Suprapubic skin (tissue), 4 donors: ENCODE results near the gene MYZAP.

Experiments
- EP300 ChIP-seq: sonication (generic); formaldehyde crosslinking; IDR thresholded peaks from one replicate; pipeline ENCODE4 v1.6.1; 2017; ENCODE audit warnings: antibody characterized with exemption
- POLR2A ChIP-seq, 2 donors: fragments of 450-650 bp; IDR thresholded peaks; one replicate each; pipeline ENCODE4 v1.6.1; 2017; ENCODE audit warnings: antibody characterized with exemption in 2 of 2, mild to moderate bottlenecking in 2 of 2, moderate library complexity in 2 of 2
- POLR2AphosphoS5 ChIP-seq, 3 donors: sonication (generic); formaldehyde crosslinking; IDR thresholded peaks; one replicate each; pipeline ENCODE4 v1.6.1; 2017; ENCODE audit warnings: antibody characterized with exemption in 3 of 3
- TF ChIP-seq, protein P1 (sequence below), 2 donors: fragments of 200-600 bp in 1 of 2; fragments of 450-650 bp in 1 of 2; sonication (generic) in 1 of 2; IDR thresholded peaks; one replicate each; pipeline ENCODE4 v1.5.1; 2016 to 2019; ENCODE audit warnings: antibody characterized with exemption in 2 of 2, mild to moderate bottlenecking in 1 of 2, moderate library complexity in 1 of 2

DNA sequence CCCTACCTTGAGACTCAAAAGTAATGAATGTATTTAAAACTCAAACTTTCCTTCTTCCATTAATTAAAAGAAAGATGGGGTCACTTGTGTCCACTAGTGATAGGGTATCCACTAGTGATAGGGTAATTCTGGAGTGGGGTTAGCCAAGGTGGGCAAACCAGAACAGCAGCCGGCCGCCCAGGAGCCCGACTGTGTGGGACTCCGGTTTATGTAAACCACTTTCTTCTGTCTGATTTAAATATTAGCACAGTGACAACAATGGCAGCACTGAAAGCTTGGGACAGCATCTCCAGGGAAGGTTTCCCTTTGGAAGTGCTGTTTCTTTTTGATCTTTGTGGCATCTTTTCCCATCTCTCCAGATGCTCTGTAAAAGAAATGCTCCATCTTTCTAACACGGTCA, 722 bp downstream of the MYZAP start:
- TF ChIP-seq, protein P1, sequence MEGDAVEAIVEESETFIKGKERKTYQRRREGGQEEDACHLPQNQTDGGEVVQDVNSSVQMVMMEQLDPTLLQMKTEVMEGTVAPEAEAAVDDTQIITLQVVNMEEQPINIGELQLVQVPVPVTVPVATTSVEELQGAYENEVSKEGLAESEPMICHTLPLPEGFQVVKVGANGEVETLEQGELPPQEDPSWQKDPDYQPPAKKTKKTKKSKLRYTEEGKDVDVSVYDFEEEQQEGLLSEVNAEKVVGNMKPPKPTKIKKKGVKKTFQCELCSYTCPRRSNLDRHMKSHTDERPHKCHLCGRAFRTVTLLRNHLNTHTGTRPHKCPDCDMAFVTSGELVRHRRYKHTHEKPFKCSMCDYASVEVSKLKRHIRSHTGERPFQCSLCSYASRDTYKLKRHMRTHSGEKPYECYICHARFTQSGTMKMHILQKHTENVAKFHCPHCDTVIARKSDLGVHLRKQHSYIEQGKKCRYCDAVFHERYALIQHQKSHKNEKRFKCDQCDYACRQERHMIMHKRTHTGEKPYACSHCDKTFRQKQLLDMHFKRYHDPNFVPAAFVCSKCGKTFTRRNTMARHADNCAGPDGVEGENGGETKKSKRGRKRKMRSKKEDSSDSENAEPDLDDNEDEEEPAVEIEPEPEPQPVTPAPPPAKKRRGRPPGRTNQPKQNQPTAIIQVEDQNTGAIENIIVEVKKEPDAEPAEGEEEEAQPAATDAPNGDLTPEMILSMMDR (IDR thresholded peaks at IDR 0.05) = no peak
- no peak for TF ChIP-seq EP300
- no peak for TF ChIP-seq POLR2A (IDR thresholded peaks at IDR 0.05)
- TF ChIP-seq POLR2AphosphoS5 (IDR thresholded peaks at IDR 0.05) = no peak
